ENCODE results near the gene NBAS. TPM values are rescaled to one million over a fixed set of nuclear protein-coding genes. Genes with fewer than 3 reads are reported as not detected.

Gene NBAS
- total and polyA plus RNA-seq, 2 of the 13 experiments (the other 11 are each of a cell fraction or from before 2014, with no cell fraction given): 33.6 to 58.7 TPM

- TF ChIP-seq PBX3 (CRISPR knock-in tag; IDR thresholded peaks at IDR 0.05; ENCODE audit: borderline replicate concordance) (no peak), TCF12 (IDR thresholded peaks at IDR 0.05) (no peak), TCF12 (CRISPR knock-in tag; IDR thresholded peaks at IDR 0.05) (no peak), HHEX (CRISPR knock-in tag; IDR thresholded peaks at IDR 0.05) (no peak), ZZZ3 (CRISPR knock-in tag; IDR thresholded peaks at IDR 0.05; ENCODE audit: borderline replicate concordance) (no peak), TRAFD1 (CRISPR knock-in tag; IDR thresholded peaks at IDR 0.05; ENCODE audit: borderline replicate concordance) (no peak)
Observed at GRCh38 chr2:15481000-15481399, 80.1 kb downstream of the NBAS start (continued).

- Histone ChIP-seq H2AFZ (ENCODE audit: low read length) (no peak overlapping the region), H3K36me3 (replicated peaks in 1 of 2; ENCODE audit: control insufficient read depth in 1 of 2, insufficient read depth in 2 of 2, low read length in 2 of 2) (peaks cover 5 to 17% of the 10 kb centered on the region in 2 experiments; a peak in 4 of 5 replicates), H3K79me2 (ENCODE audit: insufficient read depth, low read length) (no peaks in the 10 kb centered on the region), H3K27ac (ENCODE audit: extremely low read length, insufficient read depth, low read length) (no peak overlapping the region), H3K27me3 (ENCODE audit: control insufficient read depth in 1 of 2, insufficient read depth in 2 of 2, low read length in 2 of 2) (no peaks in the 10 kb centered on the region), H3K4me1 (ENCODE audit: insufficient read depth, low read length) (peaks cover 10% of the 10 kb centered on the region), H3K4me2 (ENCODE audit: low read depth, low read length) (no peak overlapping the region), H4K20me1 (ENCODE audit: insufficient read depth, low read length) (no peaks in the 10 kb centered on the region), H3K4me3 (replicated peaks in 1 of 3; ENCODE audit: insufficient read depth in 1 of 3, low read depth in 2 of 3, low read length in 3 of 3) (no peak overlapping the region), H3K9ac (ENCODE audit: insufficient read depth, low read depth, low read length) (no peak overlapping the region), H3K9me3 (ENCODE audit: low read length) (no peaks in the 10 kb centered on the region)
- ATAC-seq (no peak), FAIRE-seq (no peak), DNase-seq (ENCODE audit: low spot score) (no peak)
- ChIA-PET CTCF (ENCODE audit: low intra/inter-chr PET ratio, low total read pairs) (no interaction called here), POLR2A (no interaction called here)
- intact Hi-C loops (cut with micrococcal nuclease; ENCODE audit: unreplicated experiment): no loop called here
- no TSS peak for BruUV-seq (replicated peaks)
- no peak for TF ChIP-seq MYC (CRISPR knock-in tag; IDR thresholded peaks at IDR 0.05; ENCODE audit: borderline replicate concordance)
- TF ChIP-seq MAFK (conservative IDR thresholded peaks at IDR 0.05 in 1 of 2, IDR thresholded peaks at IDR 0.05 in 1 of 2; ENCODE audit: low read length in 2 of 2): peak in 1 of 2 experiments; percentile 32; a peak in 2 of 4 replicates
- no peak for TF ChIP-seq ZNF446 (CRISPR knock-in tag; IDR thresholded peaks at IDR 0.05)
- TF ChIP-seq SYNCRIP (IDR thresholded peaks at IDR 0.05; ENCODE audit: insufficient read depth, low read depth, low read length): no peak
- no peak for TF ChIP-seq ZNF441 (CRISPR knock-in tag; IDR thresholded peaks at IDR 0.05; ENCODE audit: borderline replicate concordance)
- in situ Hi-C loops (cut with HindIII; ENCODE audit: extremely low pct_ligation_motif_present, low pct_unique_long_range_greater_than_20kb): no loop called here
Observed at GRCh38 chr2:15480552-15480951, 80.6 kb downstream of the NBAS start.

Measured in HepG2 (cell line).